GM12878 (cell line): ENCODE measurements around the gene TGM5.

ENCODE experiments used
- CBFB ChIP-seq: IDR thresholded peaks from 2 replicates; pipeline ENCODE4 v1.6.1; 2016; ENCODE audit warnings: antibody characterized with exemption, low read depth
- HDGF ChIP-seq: fragments of 450-650 bp; IDR thresholded peaks from 2 replicates; pipeline ENCODE4 v1.6.1; 2016; ENCODE audit warnings: antibody characterized with exemption
- LARP7 ChIP-seq: fragments of 450-650 bp; IDR thresholded peaks from 2 replicates; pipeline ENCODE4 v1.6.1; 2017; ENCODE audit warnings: mild to moderate bottlenecking
- POLR2A ChIP-seq: IDR thresholded peaks from 2 replicates; pipeline ENCODE4 v1.6.1; 2011; ENCODE audit warnings: low read depth, mild to moderate bottlenecking, low read length
- POLR2AphosphoS5 ChIP-seq: IDR thresholded peaks from 2 replicates; pipeline ENCODE4 v1.6.1; 2011; ENCODE audit warnings: mild to moderate bottlenecking, low read length, inconsistent platforms
- SPI1 ChIP-seq: IDR thresholded peaks from 2 replicates; pipeline ENCODE4 v1.6.1; 2011; ENCODE audit warnings: low read depth, mild to moderate bottlenecking, low read length, moderate library complexity, borderline replicate concordance; ENCODE audit not compliant: insufficient read depth
- YBX1 ChIP-seq: fragments of 450-650 bp; IDR thresholded peaks from 2 replicates; pipeline ENCODE4 v1.6.1; 2016; ENCODE audit warnings: antibody characterized with exemption
- TF ChIP-seq, protein P1 (sequence below): fragments of 450-650 bp; IDR thresholded peaks from 2 replicates; pipeline ENCODE4 v1.6.1; 2014; ENCODE audit warnings: mild to moderate bottlenecking
- TF ChIP-seq, protein P2 (sequence below), 3 experiments: IDR thresholded peaks in 2 of 3; conservative IDR thresholded peaks in 1 of 3; 2 replicates each; pipeline ENCODE4 v1.5.1; 2011; ENCODE audit warnings: low read depth in 3 of 3, low read length in 3 of 3, mild to moderate bottlenecking in 3 of 3, control low read depth in 2 of 3, moderate library complexity in 2 of 3, inconsistent platforms in 1 of 3, mixed read lengths in 1 of 3; ENCODE audit not compliant: control insufficient read depth in 2 of 3, insufficient read depth in 1 of 3; ENCODE audit errors: extremely low read depth in 1 of 3

DNA sequence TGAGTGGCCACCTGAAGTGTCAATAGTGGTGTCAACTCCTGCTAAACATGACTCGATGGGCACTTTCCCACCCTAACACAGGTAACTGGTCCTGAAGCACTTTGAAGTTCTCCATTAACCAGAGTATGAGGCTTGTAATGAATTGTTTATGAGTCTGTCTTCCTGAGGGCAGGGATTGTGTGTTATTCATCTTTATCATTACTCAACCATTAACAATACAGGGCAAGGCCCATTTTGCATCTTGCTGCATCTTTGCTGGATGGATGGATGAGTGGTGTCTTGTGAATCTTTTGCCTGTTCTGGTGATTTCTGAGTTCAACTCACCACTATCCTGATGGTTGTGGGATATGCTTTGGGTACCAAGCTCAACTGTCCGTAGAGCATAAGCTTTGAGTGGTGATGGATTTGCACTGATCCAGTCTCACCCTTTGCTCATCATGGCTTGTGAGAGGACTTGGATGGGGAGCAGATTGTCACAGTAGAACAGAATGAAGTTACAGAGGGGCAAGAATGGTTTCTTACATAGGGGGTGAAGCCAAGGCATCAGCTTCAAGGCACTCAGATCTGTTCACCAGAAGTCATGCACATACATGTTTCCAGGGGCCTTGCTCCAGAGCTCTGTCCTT lies 23.6 kb downstream of the TGM5 start:
- TF ChIP-seq SPI1: no peak
- TF ChIP-seq POLR2AphosphoS5: no peak
- TF ChIP-seq YBX1: no peak
- no peak for TF ChIP-seq HDGF
- TF ChIP-seq, protein P1, sequence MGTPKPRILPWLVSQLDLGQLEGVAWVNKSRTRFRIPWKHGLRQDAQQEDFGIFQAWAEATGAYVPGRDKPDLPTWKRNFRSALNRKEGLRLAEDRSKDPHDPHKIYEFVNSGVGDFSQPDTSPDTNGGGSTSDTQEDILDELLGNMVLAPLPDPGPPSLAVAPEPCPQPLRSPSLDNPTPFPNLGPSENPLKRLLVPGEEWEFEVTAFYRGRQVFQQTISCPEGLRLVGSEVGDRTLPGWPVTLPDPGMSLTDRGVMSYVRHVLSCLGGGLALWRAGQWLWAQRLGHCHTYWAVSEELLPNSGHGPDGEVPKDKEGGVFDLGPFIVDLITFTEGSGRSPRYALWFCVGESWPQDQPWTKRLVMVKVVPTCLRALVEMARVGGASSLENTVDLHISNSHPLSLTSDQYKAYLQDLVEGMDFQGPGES: no peak
- TF ChIP-seq, protein P2, sequence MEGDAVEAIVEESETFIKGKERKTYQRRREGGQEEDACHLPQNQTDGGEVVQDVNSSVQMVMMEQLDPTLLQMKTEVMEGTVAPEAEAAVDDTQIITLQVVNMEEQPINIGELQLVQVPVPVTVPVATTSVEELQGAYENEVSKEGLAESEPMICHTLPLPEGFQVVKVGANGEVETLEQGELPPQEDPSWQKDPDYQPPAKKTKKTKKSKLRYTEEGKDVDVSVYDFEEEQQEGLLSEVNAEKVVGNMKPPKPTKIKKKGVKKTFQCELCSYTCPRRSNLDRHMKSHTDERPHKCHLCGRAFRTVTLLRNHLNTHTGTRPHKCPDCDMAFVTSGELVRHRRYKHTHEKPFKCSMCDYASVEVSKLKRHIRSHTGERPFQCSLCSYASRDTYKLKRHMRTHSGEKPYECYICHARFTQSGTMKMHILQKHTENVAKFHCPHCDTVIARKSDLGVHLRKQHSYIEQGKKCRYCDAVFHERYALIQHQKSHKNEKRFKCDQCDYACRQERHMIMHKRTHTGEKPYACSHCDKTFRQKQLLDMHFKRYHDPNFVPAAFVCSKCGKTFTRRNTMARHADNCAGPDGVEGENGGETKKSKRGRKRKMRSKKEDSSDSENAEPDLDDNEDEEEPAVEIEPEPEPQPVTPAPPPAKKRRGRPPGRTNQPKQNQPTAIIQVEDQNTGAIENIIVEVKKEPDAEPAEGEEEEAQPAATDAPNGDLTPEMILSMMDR (IDR thresholded peaks at IDR 0.05 in 2 of 3, conservative IDR thresholded peaks at IDR 0.05 in 1 of 3; ENCODE audit: control insufficient read depth in 2 of 3, extremely low read depth in 1 of 3, insufficient read depth in 1 of 3, low read depth in 3 of 3, low read length in 3 of 3): no peak
- no peak for TF ChIP-seq CBFB
- TF ChIP-seq POLR2A: no peak
- TF ChIP-seq LARP7: no peak
